ENCODE results near the gene KLF6. TPM values are rescaled to one million over a fixed set of nuclear protein-coding genes. Genes with fewer than 3 reads are reported as not detected.
A peak's percentile ranks its signal among the peaks of the same experiment; 100 is the strongest.

KLF6 gene
- total and polyA plus RNA-seq, 9 of the 15 experiments (the other 6 are each of a cell fraction or from before 2014, with no cell fraction given), result 3.2 to 23.9 (median 8.0) TPM

GRCh38 chr10:3803927-3804741, 19.1 kb upstream of the KLF6 start (continued):
- TF ChIP-seq MITF (IDR thresholded peaks at IDR 0.05) (no peak), KLF1 (tag; IDR thresholded peaks at IDR 0.05) (no peak), TFAM (CRISPR knock-in tag; conservative IDR thresholded peaks at IDR 0.05) (no peak), ZNF184 (CRISPR knock-in tag; IDR thresholded peaks at IDR 0.05) (no peak), ZNF282 (CRISPR knock-in tag; IDR thresholded peaks at IDR 0.05) (no peak), MNT (conservative IDR thresholded peaks at IDR 0.05) (peak; percentile 24 to 66; a peak in 3 of 4 replicates), ZNF445 (CRISPR knock-in tag; IDR thresholded peaks at IDR 0.05; ENCODE audit: low read depth) (no peak), ZNF764 (CRISPR knock-in tag; IDR thresholded peaks at IDR 0.05; ENCODE audit: low read depth) (no peak), TAF15 (IDR thresholded peaks at IDR 0.05; ENCODE audit: low read depth, low read length) (no peak), ZNF583 (CRISPR knock-in tag; IDR thresholded peaks at IDR 0.05) (no peak), THAP12 (CRISPR knock-in tag; IDR thresholded peaks at IDR 0.05) (no peak), PYGO2 (tag; IDR thresholded peaks at IDR 0.05) (no peak; the same call in none of the 2 replicates), NCOR1 (IDR thresholded peaks at IDR 0.05) (peak; percentile 89), NFRKB (IDR thresholded peaks at IDR 0.05; ENCODE audit: low read depth) (peak; percentile 87), CHD1 (IDR thresholded peaks at IDR 0.05; ENCODE audit: low read length) (no peak), ZNF175 (CRISPR knock-in tag; IDR thresholded peaks at IDR 0.05; ENCODE audit: low read depth) (peak; percentile 77), SOX6 (IDR thresholded peaks at IDR 0.05) (peak; percentile 96), GABPA (tag; conservative IDR thresholded peaks at IDR 0.05; ENCODE audit: low read depth) (peak; percentile 39; the same call in 1 of the 2 replicates)

Data from K562 (cell line).